Keratinocyte (primary cell): Measurements from ENCODE around the gene RASIP1.

Experiments used
- CTCF ChIP-seq, 3 experiments: IDR thresholded peaks in 1 of 3; conservative IDR thresholded peaks in 1 of 3; optimal IDR thresholded peaks in 1 of 3; 2 replicates in 2 of 3; 3 replicates in 1 of 3; pipeline versions ENCODE3 to v1.5.1; 2011; ENCODE audit warnings: low read length in 3 of 3, mild to moderate bottlenecking in 3 of 3, moderate library complexity in 2 of 3, control low read depth in 1 of 3, inconsistent platforms in 1 of 3; ENCODE audit not compliant: insufficient read depth in 2 of 3; ENCODE audit errors: extremely low read depth in 1 of 3
- EZH2 ChIP-seq: IDR thresholded peaks from one replicate; pipeline ENCODE4 v1.6.1; 2012; ENCODE audit warnings: inconsistent platforms, mild to moderate bottlenecking, low read length, moderate library complexity

DNA sequence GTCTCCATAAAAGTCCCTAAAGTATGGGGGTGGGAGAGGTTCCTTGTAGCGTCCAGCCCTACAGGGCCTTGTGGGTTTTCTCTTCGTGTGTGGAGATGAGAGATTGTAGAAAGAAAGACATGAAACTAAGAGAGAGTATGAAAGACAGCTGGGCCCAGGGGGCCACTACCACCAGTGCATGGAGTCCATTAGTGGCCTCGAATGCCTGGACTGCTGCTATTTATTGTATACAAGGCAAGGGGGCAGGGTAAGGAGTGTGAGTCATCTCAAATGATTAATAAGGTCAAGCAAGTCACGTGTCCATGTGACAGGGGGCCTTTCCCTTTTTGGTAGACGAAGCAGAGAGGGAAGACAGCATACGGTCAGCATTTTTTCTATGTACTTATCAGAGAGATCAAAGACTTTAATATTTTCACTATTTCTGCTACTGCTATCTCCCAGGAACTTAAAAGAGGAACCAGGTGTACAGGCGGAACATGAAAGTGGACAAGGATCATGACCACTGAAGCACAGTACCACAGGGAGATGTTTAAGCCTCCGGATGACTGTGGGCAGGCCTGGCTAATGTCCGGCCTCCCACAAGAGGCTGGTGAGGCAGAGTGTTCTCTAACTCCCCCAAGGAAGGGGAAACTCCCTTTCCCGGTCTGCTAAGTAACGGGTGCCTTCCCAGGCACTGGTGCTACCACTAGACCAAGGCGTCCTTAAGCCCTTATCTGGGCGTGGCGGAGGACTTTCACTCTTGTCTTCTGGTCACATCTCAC, 40.4 kb upstream of the RASIP1 start:
- TF ChIP-seq CTCF (optimal IDR thresholded peaks at IDR 0.05 in 1 of 3, IDR thresholded peaks at IDR 0.05 in 1 of 3, conservative IDR thresholded peaks at IDR 0.05 in 1 of 3; ENCODE audit: extremely low read depth in 1 of 3, insufficient read depth in 2 of 3, low read length in 3 of 3) (no peak), EZH2 (no peak)
